Measurements from ENCODE around the gene UMODL1.

UMODL1 gene

DNA sequence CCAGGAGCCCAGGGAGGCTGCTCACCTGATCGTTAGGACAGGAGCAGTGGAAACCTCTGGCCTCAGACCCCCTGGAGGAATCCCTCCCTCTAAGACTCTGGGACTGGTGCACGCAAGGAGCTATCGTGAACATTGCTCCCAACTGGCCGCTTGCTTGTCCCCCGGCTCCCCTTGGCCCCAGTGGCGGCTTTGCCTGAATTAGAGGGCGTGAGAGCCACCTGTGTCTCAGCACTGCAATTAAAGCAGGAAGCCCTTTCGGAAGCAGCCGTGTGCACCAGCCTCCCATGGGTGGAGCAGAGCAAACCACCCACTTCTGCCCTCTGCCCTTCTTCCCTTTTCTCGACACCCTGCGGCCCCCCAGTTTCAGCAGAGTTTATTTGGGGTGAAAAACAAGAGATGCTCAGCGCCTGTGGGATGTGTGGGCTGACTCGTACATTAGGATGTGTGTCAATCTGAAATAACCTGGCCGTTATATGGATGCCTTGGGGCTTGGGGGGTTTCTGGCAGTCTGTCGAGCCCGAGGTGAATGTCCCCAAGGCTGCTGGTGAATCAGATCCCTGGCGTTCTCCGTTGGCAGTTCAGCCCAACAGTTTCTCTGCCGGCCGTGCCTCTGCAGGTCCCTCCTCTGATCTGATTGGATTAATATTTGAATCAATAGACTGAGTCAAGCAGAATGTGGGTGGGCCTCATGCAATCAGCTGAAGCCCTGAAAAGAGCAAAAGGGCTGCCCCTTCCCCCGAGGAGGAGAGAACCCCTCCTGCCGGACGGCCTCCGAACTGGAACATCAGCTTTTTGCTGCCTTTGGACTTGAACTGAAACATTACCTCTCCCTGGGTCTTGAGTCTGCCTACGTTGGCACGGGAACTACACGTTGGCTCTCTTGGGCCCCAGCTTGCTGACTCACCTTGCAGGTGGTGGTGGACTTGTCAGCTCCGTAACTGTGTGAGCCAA is 7.3 kb upstream of the UMODL1 start:
- no peak for ATAC-seq
- TF ChIP-seq ZNF8 (CRISPR knock-in tag; IDR thresholded peaks at IDR 0.05): no peak
- TF ChIP-seq GLIS3 (CRISPR knock-in tag; IDR thresholded peaks at IDR 0.05): no peak
- TF ChIP-seq, protein P1, sequence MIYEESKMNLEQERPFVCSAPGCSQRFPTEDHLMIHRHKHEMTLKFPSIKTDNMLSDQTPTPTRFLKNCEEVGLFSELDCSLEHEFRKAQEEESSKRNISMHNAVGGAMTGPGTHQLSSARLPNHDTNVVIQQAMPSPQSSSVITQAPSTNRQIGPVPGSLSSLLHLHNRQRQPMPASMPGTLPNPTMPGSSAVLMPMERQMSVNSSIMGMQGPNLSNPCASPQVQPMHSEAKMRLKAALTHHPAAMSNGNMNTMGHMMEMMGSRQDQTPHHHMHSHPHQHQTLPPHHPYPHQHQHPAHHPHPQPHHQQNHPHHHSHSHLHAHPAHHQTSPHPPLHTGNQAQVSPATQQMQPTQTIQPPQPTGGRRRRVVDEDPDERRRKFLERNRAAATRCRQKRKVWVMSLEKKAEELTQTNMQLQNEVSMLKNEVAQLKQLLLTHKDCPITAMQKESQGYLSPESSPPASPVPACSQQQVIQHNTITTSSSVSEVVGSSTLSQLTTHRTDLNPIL (CRISPR knock-in tag; IDR thresholded peaks at IDR 0.05; ENCODE audit: low read depth): no peak
- no peak for TF ChIP-seq ZFP30 (CRISPR knock-in tag; IDR thresholded peaks at IDR 0.05)
- TF ChIP-seq SNAI2 (CRISPR knock-in tag; IDR thresholded peaks at IDR 0.05): no peak
- TF ChIP-seq CSRNP3 (CRISPR knock-in tag; IDR thresholded peaks at IDR 0.05): no peak
- TF ChIP-seq BACH2 (CRISPR knock-in tag; IDR thresholded peaks at IDR 0.05; ENCODE audit: borderline replicate concordance): no peak
- no peak for TF ChIP-seq POU6F1 (CRISPR knock-in tag; IDR thresholded peaks at IDR 0.05; ENCODE audit: borderline replicate concordance, low read depth)
- no peak for TF ChIP-seq RARB (CRISPR knock-in tag; IDR thresholded peaks at IDR 0.05)
- no peak for TF ChIP-seq ISL1 (CRISPR knock-in tag; IDR thresholded peaks at IDR 0.05)

DNA sequence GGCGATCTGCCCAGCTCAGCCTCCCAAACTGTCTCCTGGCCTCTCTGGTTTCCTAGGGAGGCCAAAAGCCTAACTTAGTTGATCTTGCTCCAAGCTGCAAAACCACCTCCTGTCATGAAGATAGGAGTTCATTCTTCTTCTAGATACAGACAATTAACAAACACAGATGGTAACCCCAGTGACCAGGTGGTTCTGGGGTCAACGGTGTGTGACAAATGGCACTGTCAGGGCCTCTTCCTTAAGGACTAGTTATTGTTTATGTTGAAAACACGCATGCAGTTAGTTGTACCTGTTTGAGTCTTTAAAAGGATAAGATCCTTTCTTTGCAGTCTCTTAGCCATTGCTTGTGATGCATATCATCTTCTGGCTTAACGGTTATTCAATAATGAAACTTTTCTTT is 4.6 kb upstream of the UMODL1 start:
- no peak for TF ChIP-seq ZNF8 (CRISPR knock-in tag; IDR thresholded peaks at IDR 0.05)
- no peak for TF ChIP-seq ESRRG (CRISPR knock-in tag; IDR thresholded peaks at IDR 0.05)
- ATAC-seq: no peak

GRCh38 chr21:42067531-42068255 is 3.4 kb upstream of the UMODL1 start:
- no peak for ATAC-seq
- TF ChIP-seq CSRNP3 (CRISPR knock-in tag; IDR thresholded peaks at IDR 0.05): no peak
- TF ChIP-seq GLIS3 (CRISPR knock-in tag; IDR thresholded peaks at IDR 0.05): no peak
- no peak for TF ChIP-seq TOX (CRISPR knock-in tag; IDR thresholded peaks at IDR 0.05; ENCODE audit: borderline replicate concordance)

- ATAC-seq: no peak
- TF ChIP-seq ZC3H10 (CRISPR knock-in tag; IDR thresholded peaks at IDR 0.05) (no peak), ARNTL (CRISPR knock-in tag; IDR thresholded peaks at IDR 0.05; ENCODE audit: borderline replicate concordance, low read depth) (no peak), CSRNP3 (CRISPR knock-in tag; IDR thresholded peaks at IDR 0.05) (no peak), ZFP3 (CRISPR knock-in tag; IDR thresholded peaks at IDR 0.05) (no peak), TOX (CRISPR knock-in tag; IDR thresholded peaks at IDR 0.05; ENCODE audit: borderline replicate concordance) (no peak)
- TF ChIP-seq, protein P1 (CRISPR knock-in tag; IDR thresholded peaks at IDR 0.05; ENCODE audit: low read depth): no peak
- TF ChIP-seq, protein P2, sequence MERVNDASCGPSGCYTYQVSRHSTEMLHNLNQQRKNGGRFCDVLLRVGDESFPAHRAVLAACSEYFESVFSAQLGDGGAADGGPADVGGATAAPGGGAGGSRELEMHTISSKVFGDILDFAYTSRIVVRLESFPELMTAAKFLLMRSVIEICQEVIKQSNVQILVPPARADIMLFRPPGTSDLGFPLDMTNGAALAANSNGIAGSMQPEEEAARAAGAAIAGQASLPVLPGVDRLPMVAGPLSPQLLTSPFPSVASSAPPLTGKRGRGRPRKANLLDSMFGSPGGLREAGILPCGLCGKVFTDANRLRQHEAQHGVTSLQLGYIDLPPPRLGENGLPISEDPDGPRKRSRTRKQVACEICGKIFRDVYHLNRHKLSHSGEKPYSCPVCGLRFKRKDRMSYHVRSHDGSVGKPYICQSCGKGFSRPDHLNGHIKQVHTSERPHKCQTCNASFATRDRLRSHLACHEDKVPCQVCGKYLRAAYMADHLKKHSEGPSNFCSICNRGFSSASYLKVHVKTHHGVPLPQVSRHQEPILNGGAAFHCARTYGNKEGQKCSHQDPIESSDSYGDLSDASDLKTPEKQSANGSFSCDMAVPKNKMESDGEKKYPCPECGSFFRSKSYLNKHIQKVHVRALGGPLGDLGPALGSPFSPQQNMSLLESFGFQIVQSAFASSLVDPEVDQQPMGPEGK (CRISPR knock-in tag; IDR thresholded peaks at IDR 0.05; ENCODE audit: borderline replicate concordance): no peak
Observed at GRCh38 chr21:42068256-42068545, 2.9 kb upstream of the UMODL1 start.
